CD8-positive, alpha-beta memory T cell (primary cell): ENCODE data around the gene PBOV1. TPM values are rescaled to one million over a fixed set of nuclear protein-coding genes. Genes with fewer than 3 reads are reported as not detected.
"Not testable (repeated sequence)": the region's sequence is repeated elsewhere in the genome, so short reads cannot be mapped to it uniquely, and the experiment has no call there.

ENCODE experiments used
- CTCF ChIA-PET: fragments of 350-600 bp; sonication (Branson Sonifier 250); formaldehyde crosslinking; loops from one replicate; lab custom pipeline; 2021; ENCODE audit warnings: antibody characterized with exemption; lab: Charles Lee
- POLR2A ChIA-PET: fragments of 350-600 bp; sonication (Branson Sonifier 250); formaldehyde crosslinking; loops from one replicate; lab custom pipeline; 2021; ENCODE audit warnings: antibody characterized with exemption; lab: Charles Lee
- DNase-seq, 5 donors: peaks; one replicate each; pipeline versions ENCODE4 v3.0.0 to v3.0.0-alpha.2; 2020 to 2022; ENCODE audit warnings: mixed read lengths in 1 of 5
- H3K27ac ChIP-seq: one replicate; pipeline ENCODE4 v1.7.0; 2013; ENCODE audit warnings: low read depth, mild to moderate bottlenecking, low read length, moderate library complexity
- H3K27me3 ChIP-seq: 2 replicates; pipeline ENCODE4 v1.7.0; 2013; ENCODE audit warnings: low read length, mild to moderate bottlenecking; ENCODE audit not compliant: insufficient read depth, poor library complexity, severe bottlenecking
- H3K36me3 ChIP-seq: 2 replicates; pipeline ENCODE4 v1.7.0; 2013; ENCODE audit warnings: mild to moderate bottlenecking, low read length, moderate library complexity; ENCODE audit not compliant: insufficient read depth
- H3K4me1 ChIP-seq: 2 replicates; pipeline ENCODE4 v1.7.0; 2013; ENCODE audit warnings: mild to moderate bottlenecking, low read length, moderate library complexity; ENCODE audit not compliant: insufficient read depth
- H3K4me3 ChIP-seq: 2 replicates; pipeline ENCODE4 v1.7.0; 2013; ENCODE audit warnings: mild to moderate bottlenecking, low read length
- H3K9me3 ChIP-seq: 2 replicates; pipeline ENCODE4 v1.7.0; 2013; ENCODE audit warnings: mild to moderate bottlenecking, low read length
- H3K27ac Mint-ChIP-seq, 8 donors: one replicate each; pipeline ENCODE4 v1.8.0; 2020 to 2021; ENCODE audit warnings: mixed read lengths in 8 of 8, mild to moderate bottlenecking in 6 of 8, inconsistent platforms in 3 of 8, moderate library complexity in 3 of 8
- H3K27me3 Mint-ChIP-seq, 2 donors: one replicate each; pipeline ENCODE4 v1.8.0; 2020 to 2021; ENCODE audit warnings: mixed read lengths in 2 of 2, mild to moderate bottlenecking in 1 of 2, moderate library complexity in 1 of 2
- H3K36me3 Mint-ChIP-seq, 3 donors: one replicate each; pipeline ENCODE4 v1.8.0; 2020 to 2021; ENCODE audit warnings: mixed read lengths in 3 of 3, inconsistent platforms in 1 of 3, mild to moderate bottlenecking in 1 of 3
- H3K4me1 Mint-ChIP-seq, 3 donors: one replicate each; pipeline ENCODE4 v1.8.0; 2020 to 2021; ENCODE audit warnings: mixed read lengths in 3 of 3, inconsistent platforms in 1 of 3, mild to moderate bottlenecking in 1 of 3
- H3K4me3 Mint-ChIP-seq, 7 donors: one replicate each; pipeline ENCODE4 v1.8.0; 2020 to 2021; ENCODE audit warnings: mixed read lengths in 7 of 7, mild to moderate bottlenecking in 6 of 7, moderate library complexity in 4 of 7, inconsistent platforms in 2 of 7
- H3K9me3 Mint-ChIP-seq, 5 donors: one replicate each; pipeline ENCODE4 v1.8.0; 2020 to 2022; ENCODE audit warnings: mixed read lengths in 5 of 5, mild to moderate bottlenecking in 3 of 5, moderate library complexity in 2 of 5, inconsistent platforms in 1 of 5
- polyA plus RNA-seq: library from polyadenylated mRNA; unstranded; fragments of 300-500 nt; fragmentation: Illumina TruSeq; gene quantifications from one replicate; pipeline ENCODE4 v1.2.3, GENCODE V29; 2021
- total RNA-seq, 2 experiments: library from RNA; stranded (reverse); gene quantifications; one replicate each; pipeline ENCODE4 v1.2.3, GENCODE V29; 2021

Gene PBOV1
- total and polyA plus RNA-seq, 3 experiments from 2014 or later, result not detected

GRCh38 chr6:138226700-138227315 lies 8.5 kb upstream of the PBOV1 start:
- ChIA-PET CTCF (no interaction called here), POLR2A (no interaction called here)
- Mint-ChIP-seq H3K36me3 (no peaks in the 10 kb centered on the region), H3K9me3 (no peaks in the 10 kb centered on the region), H3K4me3 (no peak overlapping the region), H3K27ac (no peak overlapping the region), H3K27me3 (peaks cover 3 to 38% of the 10 kb centered on the region in 2 donors), H3K4me1 (no peaks in the 10 kb centered on the region)
- DNase-seq, result no peak
- no peaks in the 10 kb centered on the region for H3K36me3 ChIP-seq
- no peaks in the 10 kb centered on the region for H3K27me3 ChIP-seq
- H3K27ac ChIP-seq, result no peak overlapping the region
- no peaks in the 10 kb centered on the region for H3K4me1 ChIP-seq
- H3K9me3 ChIP-seq, result no peaks in the 10 kb centered on the region
- no peak overlapping the region for H3K4me3 ChIP-seq

- Histone ChIP-seq H3K27me3 (no peaks in the 10 kb centered on the region), H3K36me3 (no peaks in the 10 kb centered on the region), H3K9me3 (no peaks in the 10 kb centered on the region), H3K4me3 (no peak overlapping the region), H3K27ac (no peak overlapping the region), H3K4me1 (no peaks in the 10 kb centered on the region)
- H3K4me3 Mint-ChIP-seq, result no peak overlapping the region
- H3K4me1 Mint-ChIP-seq, result no peaks in the 10 kb centered on the region
- H3K27ac Mint-ChIP-seq, result no peak overlapping the region
- POLR2A ChIA-PET, result no interaction called here
- CTCF ChIA-PET, result no interaction called here
- H3K27me3 Mint-ChIP-seq, result peaks cover 3 to 38% of the 10 kb centered on the region in 2 donors
- no peaks in the 10 kb centered on the region for H3K9me3 Mint-ChIP-seq
- no peak for DNase-seq
- no peaks in the 10 kb centered on the region for H3K36me3 Mint-ChIP-seq
These were observed 7.7 kb upstream of the PBOV1 start for GRCh38 chr6:138225953-138226352.

- ChIA-PET CTCF (interaction anchor here (1.3 kb wide), 1 partner anchor 8 kb away, joined by 4 read pairs; no protein-coding TSS in a partner anchor), POLR2A (no interaction called here)
- H3K27me3 Mint-ChIP-seq, result peaks cover 12 to 39% of the 10 kb centered on the region in 2 donors
- H3K4me3 ChIP-seq, result no peak overlapping the region
- H3K36me3 Mint-ChIP-seq, result no peaks in the 10 kb centered on the region
- H3K4me3 Mint-ChIP-seq, result no peak overlapping the region
- no peaks in the 10 kb centered on the region for H3K4me1 Mint-ChIP-seq
- no peak overlapping the region for H3K27ac Mint-ChIP-seq
- H3K4me1 ChIP-seq, result no peaks in the 10 kb centered on the region
- H3K9me3 Mint-ChIP-seq, result no peaks in the 10 kb centered on the region
- no peaks in the 10 kb centered on the region for H3K9me3 ChIP-seq
- no peak overlapping the region for H3K27ac ChIP-seq
- no peaks in the 10 kb centered on the region for H3K27me3 ChIP-seq
- no peaks in the 10 kb centered on the region for H3K36me3 ChIP-seq
- no peak for DNase-seq
These were observed 4.7 kb upstream of the PBOV1 start for GRCh38 chr6:138222901-138223546.

GRCh38 chr6:138219901-138220300 lies 1.6 kb upstream of the PBOV1 start:
- Mint-ChIP-seq H3K9me3 (no peaks in the 10 kb centered on the region), H3K4me1 (no peaks in the 10 kb centered on the region), H3K27ac (no peak overlapping the region), H3K27me3 (peaks cover 15 to 41% of the 10 kb centered on the region in 2 donors), H3K36me3 (no peaks in the 10 kb centered on the region), H3K4me3 (no peak overlapping the region)
- no peak overlapping the region for H3K4me3 ChIP-seq
- H3K4me1 ChIP-seq, result no peaks in the 10 kb centered on the region
- CTCF ChIA-PET, result no interaction called here
- DNase-seq, result no peak
- POLR2A ChIA-PET, result no interaction called here
- H3K27ac ChIP-seq, result no peak overlapping the region
- H3K9me3 ChIP-seq, result no peaks in the 10 kb centered on the region
- H3K27me3 ChIP-seq, result no peaks in the 10 kb centered on the region
- H3K36me3 ChIP-seq, result no peaks in the 10 kb centered on the region

DNA sequence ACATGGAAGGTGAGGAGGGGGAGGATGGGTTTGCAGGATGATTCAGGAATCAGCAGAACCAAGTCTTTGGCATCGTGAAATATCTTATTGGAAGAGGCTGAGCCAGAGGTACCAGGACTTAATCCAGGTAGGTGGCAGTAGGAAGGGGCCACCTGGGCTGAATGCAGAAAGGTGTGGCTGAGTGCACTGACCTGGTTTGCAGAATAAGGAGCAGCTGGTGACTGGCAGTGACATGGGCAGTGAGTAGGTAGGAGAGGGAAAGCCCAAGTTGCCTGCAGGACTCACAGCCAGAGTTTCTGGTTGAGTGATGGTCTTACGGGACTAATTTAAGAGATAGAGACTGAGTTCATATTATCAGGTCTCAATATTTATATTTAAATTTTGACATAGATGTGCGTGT lies 1.1 kb upstream of the PBOV1 start:
- H3K4me1 Mint-ChIP-seq, result no peaks in the 10 kb centered on the region
- H3K9me3 Mint-ChIP-seq, result no peaks in the 10 kb centered on the region
- CTCF ChIA-PET, result no interaction called here
- H3K4me3 Mint-ChIP-seq, result no peak overlapping the region
- H3K9me3 ChIP-seq, result no peaks in the 10 kb centered on the region
- no peaks in the 10 kb centered on the region for H3K4me1 ChIP-seq
- no peaks in the 10 kb centered on the region for H3K36me3 Mint-ChIP-seq
- peaks cover 15 to 41% of the 10 kb centered on the region in 2 donors for H3K27me3 Mint-ChIP-seq
- POLR2A ChIA-PET, result no interaction called here
- no peak overlapping the region for H3K27ac ChIP-seq
- no peak overlapping the region for H3K4me3 ChIP-seq
- no peaks in the 10 kb centered on the region for H3K36me3 ChIP-seq
- no peak overlapping the region for H3K27ac Mint-ChIP-seq
- DNase-seq, result no peak
- H3K27me3 ChIP-seq, result no peaks in the 10 kb centered on the region

DNA sequence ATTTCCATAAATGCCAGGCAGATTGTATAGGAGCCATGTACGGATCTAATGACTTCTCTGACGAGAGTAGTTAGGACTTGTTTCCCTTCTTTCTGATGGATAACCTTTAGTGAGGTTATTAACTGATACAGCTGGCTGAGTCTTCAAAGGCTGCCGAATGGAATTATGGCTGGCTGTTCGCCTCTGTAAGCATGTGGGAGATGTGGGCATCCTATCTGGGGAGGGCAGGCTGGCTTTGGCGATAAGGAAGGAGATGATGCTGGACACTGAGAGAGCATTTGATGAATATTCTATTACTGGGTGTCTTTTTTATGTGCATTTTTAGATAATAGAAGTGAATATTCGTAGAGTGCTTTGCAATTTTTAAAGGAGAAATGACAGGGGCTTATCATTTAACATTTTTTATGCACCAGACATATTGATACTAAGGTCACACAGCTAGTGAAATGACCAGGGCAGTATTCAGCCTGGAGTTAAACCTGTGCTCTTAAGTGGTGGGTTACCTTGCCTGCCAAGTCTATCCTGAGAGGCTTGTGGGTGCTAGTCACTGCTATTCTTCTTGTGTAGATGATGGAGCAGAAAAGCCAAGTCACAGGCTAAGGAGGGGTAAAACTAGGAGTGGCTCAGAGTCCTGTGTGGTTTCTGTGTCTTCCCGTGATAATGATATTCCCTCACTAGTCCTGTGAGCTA lies 3.1 kb downstream of the PBOV1 start:
- H3K36me3 Mint-ChIP-seq, result no peaks in the 10 kb centered on the region
- no peak for DNase-seq
- H3K27me3 Mint-ChIP-seq, result peaks cover 15 to 34% of the 10 kb centered on the region in 2 donors
- Histone ChIP-seq H3K36me3 (no peaks in the 10 kb centered on the region), H3K9me3 (no peaks in the 10 kb centered on the region), H3K4me3 (no peak overlapping the region), H3K27ac (no peak overlapping the region), H3K27me3 (no peaks in the 10 kb centered on the region), H3K4me1 (no peaks in the 10 kb centered on the region)
- H3K27ac Mint-ChIP-seq, result no peak overlapping the region
- H3K4me1 Mint-ChIP-seq, result no peaks in the 10 kb centered on the region
- POLR2A ChIA-PET, result no interaction called here
- peaks cover 0 to 2% (median 0%) of the 10 kb centered on the region in 5 donors for H3K9me3 Mint-ChIP-seq
- no peak overlapping the region for H3K4me3 Mint-ChIP-seq
- CTCF ChIA-PET, result no interaction called here

DNA sequence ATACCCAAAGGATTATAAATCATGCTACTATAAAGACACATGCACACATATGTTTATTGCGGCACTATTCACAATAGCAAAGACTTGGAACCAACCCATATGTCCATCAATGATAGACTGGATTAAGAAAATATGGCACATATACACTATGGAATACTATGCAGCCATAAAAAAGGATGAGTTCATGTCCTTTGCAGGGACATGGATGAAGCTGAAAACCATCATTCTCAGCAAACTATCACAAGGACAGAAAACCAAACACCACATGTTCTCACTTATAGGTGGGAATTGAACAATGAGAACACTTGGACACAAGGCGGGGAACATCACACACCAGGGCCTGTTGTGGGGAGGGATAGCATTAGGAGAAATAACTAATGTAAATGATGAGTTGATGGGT lies 5.8 kb downstream of the PBOV1 start:
- H3K9me3 Mint-ChIP-seq, H3K4me3 Mint-ChIP-seq, H3K27me3 ChIP-seq, H3K4me1 ChIP-seq, H3K36me3 Mint-ChIP-seq, H3K9me3 ChIP-seq, CTCF ChIA-PET, H3K4me1 Mint-ChIP-seq, H3K36me3 ChIP-seq, DNase-seq, H3K4me3 ChIP-seq, H3K27ac ChIP-seq, H3K27ac Mint-ChIP-seq, POLR2A ChIA-PET: not testable (repeated sequence)
- peaks cover 7 to 22% of the 10 kb centered on the region in 2 donors for H3K27me3 Mint-ChIP-seq

- Histone ChIP-seq H3K4me3 (no peak overlapping the region), H3K36me3 (no peaks in the 10 kb centered on the region), H3K9me3 (no peaks in the 10 kb centered on the region), H3K4me1 (no peaks in the 10 kb centered on the region), H3K27ac (no peak overlapping the region), H3K27me3 (no peaks in the 10 kb centered on the region)
- DNase-seq, result no peak
- no peaks in the 10 kb centered on the region for H3K36me3 Mint-ChIP-seq
- ChIA-PET CTCF (interaction anchor here (1.0 kb wide), 1 partner anchor 11 kb away, joined by 3 read pairs; no protein-coding TSS in a partner anchor), POLR2A (no interaction called here)
- no peaks in the 10 kb centered on the region for H3K4me1 Mint-ChIP-seq
- no peak overlapping the region for H3K4me3 Mint-ChIP-seq
- peaks cover 7 to 23% of the 10 kb centered on the region in 2 donors for H3K27me3 Mint-ChIP-seq
- H3K27ac Mint-ChIP-seq, result no peak overlapping the region
- peaks cover 0 to 2% (median 0%) of the 10 kb centered on the region in 5 donors for H3K9me3 Mint-ChIP-seq
These were observed 6.7 kb downstream of the PBOV1 start for GRCh38 chr6:138211601-138212000.
